Thyroid gland (tissue), 4 donors: ENCODE measurements around the gene AIG1. TPM values are rescaled to one million over a fixed set of nuclear protein-coding genes. Genes with fewer than 3 reads are reported as not detected.

ENCODE experiments used
- DNase-seq, 2 donors: peaks; one replicate each; pipeline ENCODE4 v3.0.0-alpha.2; 2019
- H3K27ac ChIP-seq, 3 donors: fragments of 200-600 bp; sonication (generic); 1 replicate in 2 of 3; 2 replicates in 1 of 3; pipeline ENCODE4 v1.5.1; 2016 to 2019; ENCODE audit warnings: mild to moderate bottlenecking in 1 of 3, moderate library complexity in 1 of 3
- H3K27me3 ChIP-seq: fragments of 200-600 bp; sonication (generic); one replicate; pipeline ENCODE4 v1.5.1; 2019
- H3K36me3 ChIP-seq, 2 donors: fragments of 200-600 bp; sonication (generic); one replicate each; pipeline ENCODE4 v1.5.1; 2016 to 2019
- H3K4me1 ChIP-seq, 2 donors: fragments of 200-600 bp; sonication (generic); one replicate each; pipeline ENCODE4 v1.5.1; 2017 to 2019
- H3K4me3 ChIP-seq, 3 donors: fragments of 200-600 bp; sonication (generic); replicated peaks in 1 of 3; 1 replicate in 2 of 3; 2 replicates in 1 of 3; pipeline ENCODE4 v1.5.1; 2016; ENCODE audit warnings: mild to moderate bottlenecking in 1 of 3
- H3K9me3 ChIP-seq: fragments of 200-600 bp; sonication (generic); one replicate; pipeline ENCODE4 v1.5.1; 2017
- CTCF ChIP-seq, 6 experiments: fragments of 200-600 bp in 3 of 6; fragments of 450-650 bp in 3 of 6; sonication (generic) in 3 of 6; IDR thresholded peaks; one replicate each; pipeline ENCODE4 v1.5.1; 2016 to 2019; ENCODE audit warnings: antibody characterized with exemption in 6 of 6, mild to moderate bottlenecking in 2 of 6, inconsistent platforms in 1 of 6, moderate library complexity in 1 of 6
- POLR2A ChIP-seq, 2 donors: fragments of 450-650 bp; IDR thresholded peaks; one replicate each; pipeline ENCODE4 v1.6.1; 2017; ENCODE audit warnings: antibody characterized with exemption in 2 of 2, mild to moderate bottlenecking in 2 of 2, moderate library complexity in 1 of 2
- WGBS, 2 donors: methylation state at CpG; one replicate each; pipeline ENCODE4 v1.1.5; 2017; 5-methylcytosine and 5-hydroxymethylcytosine counted together
- intact Hi-C: fragments of 100-400 bp; cut with DNase I; formaldehyde crosslinking; loops from one replicate; pipeline ENCODE4 v1.15.1; 2023
- total RNA-seq, 4 donors: library from RNA; depleted of rRNA; stranded (reverse); fragments of >200 nt; gene quantifications; one replicate each; pipeline ENCODE4 v1.2.3, GENCODE V29; 2016

Gene AIG1
- total RNA-seq, 4 donors from 2014 or later, result 57.8 to 101 (median 77.0) TPM

- intact Hi-C loops, result no loop called here
- DNase-seq, result no peak
- no peak for TF ChIP-seq CTCF (IDR thresholded peaks at IDR 0.05)
- no peak for TF ChIP-seq POLR2A (IDR thresholded peaks at IDR 0.05)
- Histone ChIP-seq H3K4me1 (no peaks in the 10 kb centered on the region), H3K27ac (no peak overlapping the region), H3K9me3 (no peaks in the 10 kb centered on the region), H3K36me3 (no peaks in the 10 kb centered on the region), H3K27me3 (no peaks in the 10 kb centered on the region), H3K4me3 (no peak overlapping the region)
- 63 to 67% methylated on average over 5 of the region's 5 CpGs for WGBS, 2 donors
Measured at GRCh38 chr6:143196525-143197225, 136.0 kb downstream of the AIG1 start.

GRCh38 chr6:143197377-143197776, 136.7 kb downstream of the AIG1 start:
- H3K27ac ChIP-seq, result no peak overlapping the region
- intact Hi-C loops, result no loop called here
- H3K9me3 ChIP-seq, result no peaks in the 10 kb centered on the region
- H3K4me1 ChIP-seq, result no peaks in the 10 kb centered on the region
- DNase-seq, result no peak
- H3K4me3 ChIP-seq, result no peak overlapping the region
- TF ChIP-seq POLR2A (IDR thresholded peaks at IDR 0.05) (no peak), CTCF (IDR thresholded peaks at IDR 0.05) (no peak)
- H3K36me3 ChIP-seq, result no peaks in the 10 kb centered on the region
- no peaks in the 10 kb centered on the region for H3K27me3 ChIP-seq

- TF ChIP-seq POLR2A (IDR thresholded peaks at IDR 0.05) (no peak), CTCF (IDR thresholded peaks at IDR 0.05) (no peak)
- Histone ChIP-seq H3K27me3 (no peaks in the 10 kb centered on the region), H3K4me3 (no peak overlapping the region), H3K9me3 (no peaks in the 10 kb centered on the region), H3K4me1 (no peaks in the 10 kb centered on the region), H3K36me3 (no peaks in the 10 kb centered on the region), H3K27ac (no peak overlapping the region)
- no peak for DNase-seq
- WGBS, 2 donors, result 76 to 82% methylated on average over 5 of the region's 5 CpGs
- intact Hi-C loops, result no loop called here
Measured at GRCh38 chr6:143198312-143198711, 137.6 kb downstream of the AIG1 start.

GRCh38 chr6:143199291-143199690, 138.6 kb downstream of the AIG1 start:
- H3K4me1 ChIP-seq, result no peaks in the 10 kb centered on the region
- WGBS, 2 donors, result 85 to 87% methylated on average over 1 of the region's 1 CpG
- no peak overlapping the region for H3K4me3 ChIP-seq
- no peaks in the 10 kb centered on the region for H3K9me3 ChIP-seq
- no peaks in the 10 kb centered on the region for H3K27me3 ChIP-seq
- TF ChIP-seq CTCF (IDR thresholded peaks at IDR 0.05) (no peak), POLR2A (IDR thresholded peaks at IDR 0.05) (no peak)
- H3K36me3 ChIP-seq, result no peaks in the 10 kb centered on the region
- intact Hi-C loops, result no loop called here
- DNase-seq, result no peak
- no peak overlapping the region for H3K27ac ChIP-seq

- intact Hi-C loops, result no loop called here
- H3K27ac ChIP-seq, result no peak overlapping the region
- DNase-seq, result no peak
- no peaks in the 10 kb centered on the region for H3K36me3 ChIP-seq
- no peaks in the 10 kb centered on the region for H3K9me3 ChIP-seq
- no peaks in the 10 kb centered on the region for H3K4me1 ChIP-seq
- no peak overlapping the region for H3K4me3 ChIP-seq
- WGBS, 2 donors, result 93 to 95% methylated on average over 6 of the region's 6 CpGs
- TF ChIP-seq CTCF (IDR thresholded peaks at IDR 0.05), result no peak
- TF ChIP-seq POLR2A (IDR thresholded peaks at IDR 0.05), result no peak
- no peaks in the 10 kb centered on the region for H3K27me3 ChIP-seq
Measured at GRCh38 chr6:143200167-143200770, 139.6 kb downstream of the AIG1 start.
